Common myeloid progenitor, CD34-positive (primary cell): ENCODE measurements around the gene ARF3.
A peak's percentile ranks its signal among the peaks of the same experiment; 100 is the strongest.
"Not testable (repeated sequence)": the region's sequence is repeated elsewhere in the genome, so short reads cannot be mapped to it uniquely, and the experiment has no call there.

ENCODE experiments used
- CTCF ChIA-PET: fragments of 350-600 bp; sonication (Branson Sonifier 250); formaldehyde crosslinking; loops from one replicate; lab custom pipeline; 2021; ENCODE audit warnings: antibody characterized with exemption; lab: Charles Lee
- POLR2A ChIA-PET: fragments of 350-600 bp; sonication (Branson Sonifier 250); formaldehyde crosslinking; loops from one replicate; lab custom pipeline; 2021; ENCODE audit warnings: antibody characterized with exemption; lab: Charles Lee
- DNase-seq, 3 donors: peaks; one replicate each; pipeline versions ENCODE4 v3.0.0 to v3.0.0-alpha.2; 2013
- H3K27ac ChIP-seq, 2 experiments: 1 replicate in 1 of 2; 2 replicates in 1 of 2; pipeline ENCODE4 v1.7.0; 2013; ENCODE audit warnings: inconsistent platforms in 2 of 2, low read length in 2 of 2, mild to moderate bottlenecking in 2 of 2, low read depth in 1 of 2, moderate library complexity in 1 of 2; ENCODE audit not compliant: severe bottlenecking in 2 of 2, insufficient read depth in 1 of 2, poor library complexity in 1 of 2
- H3K27me3 ChIP-seq, 5 experiments: replicated peaks in 2 of 5; 1 replicate in 3 of 5; 2 replicates in 2 of 5; pipeline versions ENCODE4 v1.6.1 to v1.7.0; 2013; ENCODE audit warnings: low read length in 4 of 5, mild to moderate bottlenecking in 2 of 5, moderate library complexity in 2 of 5, inconsistent platforms in 1 of 5; ENCODE audit not compliant: insufficient read depth in 5 of 5, control insufficient read depth in 4 of 5
- H3K36me3 ChIP-seq, 4 experiments: 1 replicate in 2 of 4; 2 replicates in 2 of 4; pipeline versions ENCODE4 v1.6.1 to v1.7.0; 2013; ENCODE audit warnings: low read length in 3 of 4, control low read depth in 1 of 4, mild to moderate bottlenecking in 1 of 4; ENCODE audit not compliant: control insufficient read depth in 4 of 4, insufficient read depth in 4 of 4
- H3K4me1 ChIP-seq, 4 experiments: 1 replicate in 3 of 4; 2 replicates in 1 of 4; pipeline versions ENCODE4 v1.6.1 to v1.7.1; 2013; ENCODE audit warnings: low read length in 3 of 4, mild to moderate bottlenecking in 3 of 4, control low read depth in 1 of 4, inconsistent platforms in 1 of 4, moderate library complexity in 1 of 4; ENCODE audit not compliant: control insufficient read depth in 4 of 4, insufficient read depth in 4 of 4; ENCODE audit errors: control extremely low read depth in 1 of 4
- H3K4me3 ChIP-seq, 7 experiments: 1 replicate in 4 of 7; 2 replicates in 3 of 7; pipeline versions ENCODE4 v1.5.1 to v1.7.0; 2013; ENCODE audit warnings: mild to moderate bottlenecking in 7 of 7, low read length in 6 of 7, moderate library complexity in 6 of 7, inconsistent platforms in 2 of 7, low read depth in 2 of 7, control low read depth in 1 of 7; ENCODE audit not compliant: insufficient read depth in 4 of 7, control insufficient read depth in 1 of 7; ENCODE audit errors: extremely low read depth in 1 of 7
- H3K9me3 ChIP-seq, 5 experiments: 1 replicate in 4 of 5; 2 replicates in 1 of 5; pipeline versions ENCODE4 v1.6.1 to v1.7.1; 2013; ENCODE audit warnings: low read length in 4 of 5, mild to moderate bottlenecking in 2 of 5, inconsistent platforms in 1 of 5, low read depth in 1 of 5, moderate library complexity in 1 of 5; ENCODE audit not compliant: control insufficient read depth in 4 of 5, insufficient read depth in 2 of 5; ENCODE audit errors: control extremely low read depth in 1 of 5
- WGBS: methylation state at CpG from one replicate; pipeline ENCODE4 v1.1.5; 2013; ENCODE audit not compliant: insufficient coverage; 5-methylcytosine and 5-hydroxymethylcytosine counted together

The ARF3 gene

DNA sequence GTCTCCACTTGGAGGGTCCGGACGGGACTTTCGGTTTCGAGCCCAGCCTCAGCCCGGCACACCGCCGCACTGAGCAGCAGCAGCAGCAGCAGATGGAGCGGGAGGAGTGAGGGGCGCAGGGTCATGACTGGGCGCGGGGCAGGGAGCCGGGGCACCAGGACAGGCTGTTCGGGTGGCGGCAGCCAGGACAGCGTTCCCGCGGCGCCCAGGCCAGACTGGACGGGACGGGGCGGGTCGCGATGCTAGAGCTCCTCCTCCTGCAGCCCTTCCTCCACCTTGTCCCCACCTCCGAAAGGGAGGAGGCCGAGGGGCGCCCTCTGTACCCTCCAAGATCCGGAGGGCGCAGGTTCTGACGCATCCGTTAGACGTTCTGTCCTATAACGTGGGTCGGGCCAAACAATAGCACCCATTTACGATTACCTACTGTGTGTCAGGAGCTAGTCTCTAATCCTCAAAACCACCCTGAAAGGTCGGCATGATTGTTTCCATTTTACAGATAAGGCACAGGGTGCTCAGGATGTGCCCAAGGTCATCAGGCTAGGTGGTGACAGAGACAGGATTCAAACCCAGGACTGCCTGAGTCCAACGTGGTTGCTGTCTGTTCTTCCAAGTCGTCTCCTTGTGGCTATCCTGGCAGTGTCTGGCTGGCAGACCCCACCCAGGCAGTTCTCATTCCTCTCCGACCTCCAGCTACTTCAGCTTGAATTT is 31.8 kb downstream of the ARF3 start, which contains the start of gene FKBP11:
Gene FKBP11 (minus strand): TSS at position 189 of the 708 bp plus-strand sequence. CDS start 64 bp downstream, at position 125.
- ChIA-PET CTCF (interaction anchor here (1.0 to 47.1 kb wide), 6 partner anchors 11 to 117 kb away, joined by 3 to 1637 read pairs (median 6); partner anchors contain the start of genes ARF3, DDN, WNT1 and WNT10B), POLR2A (no interaction called here)
- Histone ChIP-seq H3K4me3 (peak within 1 kb of the TSS; percentile 75 to 99 (median 96)), H3K9me3 (no peaks in the 10 kb centered on the region), H3K4me1 (peaks cover 0 to 13% (median 9%) of the 10 kb centered on the region in 4 experiments), H3K36me3 (peaks cover 0 to 42% (median 18%) of the 10 kb centered on the region in 4 experiments), H3K27me3 (no peaks in the 10 kb centered on the region), H3K27ac (peak within 1 kb of the TSS; percentile 46 to 74)
- 11% methylated on average over 20 of the region's 38 CpGs for WGBS
- peak; percentile 69 to 75 (median 71) for DNase-seq

GRCh38 chr12:48924617-48925303 is 32.5 kb downstream of the ARF3 start:
- peaks cover 0 to 39% (median 15%) of the 10 kb centered on the region in 4 experiments for H3K36me3 ChIP-seq
- peak; percentile 78 to 86 (median 84) for DNase-seq
- H3K27me3 ChIP-seq: no peaks in the 10 kb centered on the region
- WGBS: under 1% methylated on average over 21 of the region's 43 CpGs
- no peaks in the 10 kb centered on the region for H3K9me3 ChIP-seq
- peak overlapping the region; percentile 46 to 74 for H3K27ac ChIP-seq
- POLR2A ChIA-PET: interaction anchor here (1.0 kb wide), 1 partner anchor 33 kb away, joined by 4 read pairs; the partner anchor contains the start of gene ARF3
- peak overlapping the region; percentile 75 to 99 (median 96) for H3K4me3 ChIP-seq
- CTCF ChIA-PET: interaction anchor here (1.0 to 47.1 kb wide), 9 partner anchors 10 to 117 kb away, joined by 3 to 1637 read pairs (median 4); partner anchors contain the start of genes ARF3, DDN, WNT1 and WNT10B
- H3K4me1 ChIP-seq: peaks cover 0 to 13% (median 9%) of the 10 kb centered on the region in 4 experiments

DNA sequence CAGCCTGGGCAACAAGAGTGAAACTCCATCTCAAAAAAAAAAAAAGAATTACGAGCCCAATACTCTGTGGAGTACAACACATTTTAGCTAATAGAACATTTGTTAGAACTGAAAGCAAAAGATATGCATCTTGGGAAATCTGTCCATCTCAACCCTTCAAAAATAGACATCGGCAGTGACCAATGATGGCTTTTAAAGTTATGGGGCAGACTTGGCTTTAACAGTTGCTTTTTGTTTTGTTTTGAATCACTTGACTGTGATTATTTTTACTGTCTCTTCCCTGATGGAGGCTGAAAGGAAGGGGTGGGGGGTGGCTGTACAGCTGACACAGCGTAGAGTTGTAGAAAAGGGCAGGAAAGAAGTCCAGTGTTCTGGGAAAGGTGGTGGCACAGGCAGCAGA is 34.2 kb downstream of the ARF3 start:
- no peaks in the 10 kb centered on the region for H3K27me3 ChIP-seq
- no peak overlapping the region for H3K4me3 ChIP-seq
- H3K4me1 ChIP-seq: peaks cover 2 to 19% (median 12%) of the 10 kb centered on the region in 4 experiments
- no peak overlapping the region for H3K27ac ChIP-seq
- CTCF ChIA-PET: interaction anchor here (0.8 to 47.1 kb wide), 5 partner anchors 12 to 96 kb away, joined by 3 to 1637 read pairs (median 4); partner anchors contain the start of genes ARF3, DDN, WNT1 and WNT10B
- 100% methylated on average over 1 of the region's 3 CpGs for WGBS
- DNase-seq: no peak
- no peaks in the 10 kb centered on the region for H3K9me3 ChIP-seq
- POLR2A ChIA-PET: no interaction called here
- peaks cover 0 to 34% (median 11%) of the 10 kb centered on the region in 4 experiments for H3K36me3 ChIP-seq

- ChIA-PET POLR2A (no interaction called here), CTCF (interaction anchor here (1.2 to 47.1 kb wide), 2 partner anchors 10 to 51 kb away, joined by 4 to 1637 read pairs; partner anchors contain the start of genes ARF3, DDN, WNT1 and WNT10B)
- no peaks in the 10 kb centered on the region for H3K27me3 ChIP-seq
- WGBS: 88% methylated on average over 1 of the region's 3 CpGs
- peak overlapping the region in 1 of 7 experiments; percentile 38 for H3K4me3 ChIP-seq
- peaks cover 4 to 15% (median 9%) of the 10 kb centered on the region in 4 experiments for H3K4me1 ChIP-seq
- H3K27ac ChIP-seq: no peak overlapping the region
- H3K36me3 ChIP-seq: peaks cover 0 to 13% (median 0%) of the 10 kb centered on the region in 4 experiments
- peak in 2 of 3 donors; percentile 60 to 67 for DNase-seq
- no peaks in the 10 kb centered on the region for H3K9me3 ChIP-seq
These were observed 39.3 kb downstream of the ARF3 start for GRCh38 chr12:48917857-48918537.

- Histone ChIP-seq H3K27ac (no peak overlapping the region), H3K27me3 (no peaks in the 10 kb centered on the region), H3K4me3 (no peak overlapping the region), H3K9me3 (no peaks in the 10 kb centered on the region), H3K4me1 (no peaks in the 10 kb centered on the region), H3K36me3 (no peaks in the 10 kb centered on the region)
- no peak for DNase-seq
- ChIA-PET CTCF (interaction anchor here (0.7 to 2.8 kb wide), 6 partner anchors 9 to 43 kb away, joined by 3 to 11 read pairs (median 6); no protein-coding TSS in a partner anchor), POLR2A (no interaction called here)
These were observed 47.1 kb downstream of the ARF3 start for GRCh38 chr12:48910196-48910595.

- H3K27me3 ChIP-seq, H3K9me3 ChIP-seq, DNase-seq, H3K27ac ChIP-seq, H3K36me3 ChIP-seq, H3K4me1 ChIP-seq, POLR2A ChIA-PET, H3K4me3 ChIP-seq: not testable (repeated sequence)
- CTCF ChIA-PET: interaction anchor here (1.2 to 2.6 kb wide), 3 partner anchors 11 to 43 kb away, joined by 5 to 7 read pairs (median 7); no protein-coding TSS in a partner anchor
- 98% methylated on average over 5 of the region's 11 CpGs for WGBS
These were observed 47.6 kb downstream of the ARF3 start for GRCh38 chr12:48909698-48910097.
